MCF 10A (cell line): ENCODE measurements around the gene ZNF337. TPM values are rescaled to one million over a fixed set of nuclear protein-coding genes. Genes with fewer than 3 reads are reported as not detected.
"Not testable (repeated sequence)": the region's sequence is repeated elsewhere in the genome, so short reads cannot be mapped to it uniquely, and the experiment has no call there.

Experiments
- BruUV-seq: library from RNA; stranded (reverse); fragments of 400-500 nt; replicated peaks from 2 replicates; lab custom pipeline; 2021; lab: Mats Ljungman, UMichigan
- CTCF ChIA-PET: fragments of 300-600 bp; sonication (Branson Sonifier 250); formaldehyde crosslinking; extraction: SDS; loops from one replicate; lab custom pipeline; 2021; ENCODE audit warnings: antibody characterized with exemption, inconsistent platforms; lab: Yijun Ruan, JAX
- POLR2A ChIA-PET: fragments of 300-600, 350-650 bp; sonication (Branson Sonifier 250); formaldehyde crosslinking; extraction: SDS; loops from one replicate; lab custom pipeline; 2020; ENCODE audit warnings: antibody characterized with exemption, inconsistent platforms; lab: Yijun Ruan, JAX
- DNase-seq: peaks from one replicate; pipeline ENCODE4 v3.0.0-alpha.2; 2018; ENCODE audit not compliant: unreplicated experiment
- H3K27ac Mint-ChIP-seq: one replicate; pipeline ENCODE4 v1.8.0; 2022; ENCODE audit warnings: mild to moderate bottlenecking, low read depth, mixed read lengths; ENCODE audit not compliant: unreplicated experiment
- H3K27me3 Mint-ChIP-seq: one replicate; pipeline ENCODE4 v1.8.0; 2022; ENCODE audit warnings: mixed read lengths; ENCODE audit not compliant: insufficient read depth, unreplicated experiment
- H3K36me3 Mint-ChIP-seq: one replicate; pipeline ENCODE4 v1.8.0; 2022; ENCODE audit warnings: mild to moderate bottlenecking, moderate library complexity, mixed read lengths; ENCODE audit not compliant: insufficient read depth, unreplicated experiment
- H3K4me1 Mint-ChIP-seq: one replicate; pipeline ENCODE4 v1.8.0; 2022; ENCODE audit warnings: mixed read lengths; ENCODE audit not compliant: insufficient read depth, unreplicated experiment
- H3K4me3 Mint-ChIP-seq: one replicate; pipeline ENCODE4 v1.8.0; 2022; ENCODE audit warnings: mild to moderate bottlenecking, moderate library complexity, mixed read lengths; ENCODE audit not compliant: unreplicated experiment
- H3K9me3 Mint-ChIP-seq: one replicate; pipeline ENCODE4 v1.8.0; 2022; ENCODE audit warnings: mixed read lengths; ENCODE audit not compliant: unreplicated experiment
- CTCF ChIP-seq: fragments of 200-600 bp; IDR thresholded peaks from one replicate; pipeline ENCODE4 v1.8.0; 2022; ENCODE audit warnings: antibody characterized with exemption, mild to moderate bottlenecking; ENCODE audit not compliant: unreplicated experiment
- intact Hi-C: fragments of 100-400 bp; cut with micrococcal nuclease; formaldehyde crosslinking; loops from 2 replicates; pipeline ENCODE4 v1.14.1; 2022
- total RNA-seq: library from RNA; stranded (reverse); gene quantifications from 2 replicates; pipeline ENCODE4 v1.2.3, GENCODE V29; 2022

ZNF337 gene
- total RNA-seq, 1 experiment from 2014 or later, result 19.5 TPM

GRCh38 chr20:25720285-25720684 lies 23.6 kb upstream of the ZNF337 start:
- POLR2A ChIA-PET, result no interaction called here
- no peaks in the 10 kb centered on the region for H3K9me3 Mint-ChIP-seq
- H3K36me3 Mint-ChIP-seq, result no peaks in the 10 kb centered on the region
- no peak for TF ChIP-seq CTCF
- H3K27me3 Mint-ChIP-seq, result no peaks in the 10 kb centered on the region
- peaks cover 8% of the 10 kb centered on the region for H3K4me1 Mint-ChIP-seq
- no peak for DNase-seq
- BruUV-seq, result no TSS peak
- CTCF ChIA-PET, result interaction anchor here (1.0 to 1.5 kb wide), 3 partner anchors 9 to 180 kb away, joined by 3 read pairs; no protein-coding TSS in a partner anchor
- no peak overlapping the region for H3K27ac Mint-ChIP-seq
- no peak overlapping the region for H3K4me3 Mint-ChIP-seq
- intact Hi-C loops, result no loop called here

GRCh38 chr20:25718896-25719809 lies 22.5 kb upstream of the ZNF337 start:
- ChIA-PET POLR2A (interaction anchor here (0.8 to 1.7 kb wide), 3 partner anchors 14 to 373 kb away, joined by 3 to 4 read pairs (median 3); no protein-coding TSS in a partner anchor), CTCF (interaction anchor here (1.1 to 1.5 kb wide), 2 partner anchors 140 to 310 kb away, joined by 3 read pairs; no protein-coding TSS in a partner anchor)
- H3K9me3 Mint-ChIP-seq, BruUV-seq, H3K27ac Mint-ChIP-seq, H3K27me3 Mint-ChIP-seq, H3K36me3 Mint-ChIP-seq, H3K4me1 Mint-ChIP-seq, intact Hi-C loops: not testable (repeated sequence)
- peak; percentile 26 for DNase-seq
- peak overlapping the region; percentile 51 for H3K4me3 Mint-ChIP-seq

- no peak for DNase-seq
- intact Hi-C loops, result no loop called here
- H3K36me3 Mint-ChIP-seq, result peaks cover 7% of the 10 kb centered on the region
- no peak overlapping the region for H3K4me3 Mint-ChIP-seq
- no peaks in the 10 kb centered on the region for H3K4me1 Mint-ChIP-seq
- no peaks in the 10 kb centered on the region for H3K27me3 Mint-ChIP-seq
- peaks cover 26% of the 10 kb centered on the region for H3K9me3 Mint-ChIP-seq
- POLR2A ChIA-PET, result no interaction called here
- no peak for TF ChIP-seq CTCF
- H3K27ac Mint-ChIP-seq, result no peak overlapping the region
- CTCF ChIA-PET, result interaction anchor here (0.6 kb wide), 1 partner anchor 59 kb away, joined by 5 read pairs; no protein-coding TSS in a partner anchor
- BruUV-seq, result no TSS peak
Measured at GRCh38 chr20:25707695-25708094, 11.0 kb upstream of the ZNF337 start.

- Mint-ChIP-seq H3K27ac (no peak overlapping the region), H3K4me1 (no peaks in the 10 kb centered on the region), H3K36me3 (peaks cover 7% of the 10 kb centered on the region), H3K27me3 (no peaks in the 10 kb centered on the region), H3K9me3 (peaks cover 24% of the 10 kb centered on the region), H3K4me3 (no peak overlapping the region)
- intact Hi-C loops, result no loop called here
- ChIA-PET POLR2A (interaction anchor here (0.8 kb wide), 1 partner anchor 10 kb away, joined by 3 read pairs; no protein-coding TSS in a partner anchor), CTCF (interaction anchor here (0.6 kb wide), 1 partner anchor 236 kb away, joined by 3 read pairs; no protein-coding TSS in a partner anchor)
- DNase-seq, result no peak
- BruUV-seq, result no TSS peak
- TF ChIP-seq CTCF, result no peak
Measured at GRCh38 chr20:25706793-25707192, 10.1 kb upstream of the ZNF337 start.
